Kidney (tissue), 14 donors: ENCODE data around the gene RNF208. TPM values are rescaled to one million over a fixed set of nuclear protein-coding genes. Genes with fewer than 3 reads are reported as not detected.

Experiments used
- DNase-seq, 5 donors: peaks; one replicate each; pipeline ENCODE4 v3.0.0-alpha.2; 2013 to 2020
- FAIRE-seq: peaks from 2 replicates; lab custom pipeline; 2012; peaks lifted over from hg19 to GRCh38; lab: Jason Lieb, UNC
- H3K27ac ChIP-seq, 2 donors: one replicate each; pipeline ENCODE4 v1.7.0; 2013; ENCODE audit warnings: low read depth in 2 of 2, low read length in 2 of 2, inconsistent platforms in 1 of 2
- H3K27me3 ChIP-seq: one replicate; pipeline ENCODE4 v1.7.1; 2013; ENCODE audit warnings: low read length, inconsistent platforms; ENCODE audit not compliant: control insufficient read depth, insufficient read depth
- H3K36me3 ChIP-seq, 3 donors: one replicate each; pipeline versions ENCODE4 v1.7.0 to v1.7.1; 2013; ENCODE audit warnings: low read length in 3 of 3, control low read depth in 1 of 3, inconsistent platforms in 1 of 3; ENCODE audit not compliant: insufficient read depth in 3 of 3, control insufficient read depth in 2 of 3
- H3K4me1 ChIP-seq, 3 donors: one replicate each; pipeline versions ENCODE4 v1.7.0 to v1.7.1; 2013; ENCODE audit warnings: low read length in 3 of 3, inconsistent platforms in 1 of 3, low read depth in 1 of 3; ENCODE audit not compliant: control insufficient read depth in 2 of 3, insufficient read depth in 2 of 3
- H3K4me3 ChIP-seq, 3 donors: one replicate each; pipeline versions ENCODE4 v1.7.0 to v1.8.1; 2013; ENCODE audit warnings: low read length in 3 of 3, control low read depth in 1 of 3, inconsistent platforms in 1 of 3
- H3K9ac ChIP-seq, 3 donors: one replicate each; pipeline versions ENCODE4 v1.7.0 to v1.7.1; 2013; ENCODE audit warnings: low read length in 3 of 3, control low read depth in 1 of 3, inconsistent platforms in 1 of 3
- H3K9me3 ChIP-seq, 3 donors: one replicate each; pipeline versions ENCODE4 v1.7.0 to v1.7.1; 2013; ENCODE audit warnings: low read length in 3 of 3, control low read depth in 1 of 3, inconsistent platforms in 1 of 3; ENCODE audit not compliant: control insufficient read depth in 2 of 3, insufficient read depth in 1 of 3
- intact Hi-C: fragments of 100-400 bp; cut with DNase I; formaldehyde crosslinking; loops from one replicate; pipeline ENCODE4 v1.11.1; 2022
- polyA plus RNA-seq: library from polyadenylated mRNA; stranded (reverse); fragments of 350-450 nt; fragmentation: Illumina TruSeq; extraction: RNeasy Lipid Tissue Mini Kit (QIAGEN cat#74804); gene quantifications from one replicate; pipeline ENCODE4 v1.2.3, GENCODE V29; 2014; ENCODE audit warnings: low read depth, low replicate concordance; ENCODE audit not compliant: insufficient read depth
- total RNA-seq: library from RNA; stranded (reverse); fragmentation: NEBNext Ultra II Directional; extraction: Animal tissue kit (Norgen Biotek cat#: 25700); gene quantifications from one replicate; pipeline ENCODE4 v1.2.1, GENCODE V29; 2021
- TF ChIP-seq, protein P1 (sequence below): IDR thresholded peaks from 3 replicates; pipeline ENCODE4 v1.5.1; 2012; ENCODE audit warnings: mild to moderate bottlenecking, moderate library complexity, borderline replicate concordance; ENCODE audit not compliant: insufficient read depth; ENCODE audit errors: extremely low read depth
- donor health status: control.
- donor health status: control.
- donor health status: control.
- donor health status: control.
- donor health status: control.
- donor health status: DM: yes; HTN: yes; CAD: no.
- donor health status: Normal renal cell carcinoma (clear cell type).

RNF208 gene
- total and polyA plus RNA-seq, 2 donors from 2014 or later, result 7.0 to 22.8 TPM

DNA sequence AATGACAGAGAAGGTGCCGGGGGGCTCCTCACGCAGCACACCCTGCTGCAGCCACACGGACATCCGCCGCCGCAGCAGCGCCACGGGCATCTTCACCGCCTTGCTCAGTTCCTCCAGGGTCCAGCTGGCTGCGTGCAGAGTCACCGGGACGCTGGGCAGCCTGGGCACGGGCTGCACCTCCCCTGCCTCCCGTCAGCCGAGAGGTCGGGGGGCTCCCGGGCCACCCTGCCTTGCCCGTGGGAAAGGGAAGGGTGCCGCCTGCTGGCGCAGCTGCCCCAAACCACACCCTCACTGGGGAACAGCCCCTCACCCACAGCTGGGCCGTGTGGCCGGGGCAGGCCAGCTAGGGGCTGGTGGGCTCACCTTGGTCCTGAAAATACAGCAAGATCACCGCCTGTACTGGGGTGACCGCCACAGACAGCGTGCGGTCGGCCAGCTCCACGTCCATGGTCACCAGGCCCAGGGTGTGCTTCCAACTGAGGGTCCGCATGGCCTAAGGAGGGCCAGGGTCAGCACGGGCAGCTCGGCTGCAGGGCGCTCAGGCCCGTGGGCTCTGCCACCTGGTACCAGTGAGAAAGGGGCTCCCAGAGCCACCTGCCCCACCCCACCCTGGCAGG, 46.6 kb downstream of the RNF208 start:
- H3K9ac ChIP-seq, result no peak overlapping the region
- no peak overlapping the region for H3K27ac ChIP-seq
- peaks cover 0 to 2% (median 0%) of the 10 kb centered on the region in 3 donors for H3K36me3 ChIP-seq
- no peak for DNase-seq
- FAIRE-seq, result no peak
- H3K4me1 ChIP-seq, result peaks cover 0 to 2% (median 0%) of the 10 kb centered on the region in 3 donors
- intact Hi-C loops, result no loop called here
- no peak overlapping the region for H3K4me3 ChIP-seq
- TF ChIP-seq, protein P1, sequence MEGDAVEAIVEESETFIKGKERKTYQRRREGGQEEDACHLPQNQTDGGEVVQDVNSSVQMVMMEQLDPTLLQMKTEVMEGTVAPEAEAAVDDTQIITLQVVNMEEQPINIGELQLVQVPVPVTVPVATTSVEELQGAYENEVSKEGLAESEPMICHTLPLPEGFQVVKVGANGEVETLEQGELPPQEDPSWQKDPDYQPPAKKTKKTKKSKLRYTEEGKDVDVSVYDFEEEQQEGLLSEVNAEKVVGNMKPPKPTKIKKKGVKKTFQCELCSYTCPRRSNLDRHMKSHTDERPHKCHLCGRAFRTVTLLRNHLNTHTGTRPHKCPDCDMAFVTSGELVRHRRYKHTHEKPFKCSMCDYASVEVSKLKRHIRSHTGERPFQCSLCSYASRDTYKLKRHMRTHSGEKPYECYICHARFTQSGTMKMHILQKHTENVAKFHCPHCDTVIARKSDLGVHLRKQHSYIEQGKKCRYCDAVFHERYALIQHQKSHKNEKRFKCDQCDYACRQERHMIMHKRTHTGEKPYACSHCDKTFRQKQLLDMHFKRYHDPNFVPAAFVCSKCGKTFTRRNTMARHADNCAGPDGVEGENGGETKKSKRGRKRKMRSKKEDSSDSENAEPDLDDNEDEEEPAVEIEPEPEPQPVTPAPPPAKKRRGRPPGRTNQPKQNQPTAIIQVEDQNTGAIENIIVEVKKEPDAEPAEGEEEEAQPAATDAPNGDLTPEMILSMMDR, result no peak
- no peaks in the 10 kb centered on the region for H3K9me3 ChIP-seq
- H3K27me3 ChIP-seq, result no peaks in the 10 kb centered on the region

DNA sequence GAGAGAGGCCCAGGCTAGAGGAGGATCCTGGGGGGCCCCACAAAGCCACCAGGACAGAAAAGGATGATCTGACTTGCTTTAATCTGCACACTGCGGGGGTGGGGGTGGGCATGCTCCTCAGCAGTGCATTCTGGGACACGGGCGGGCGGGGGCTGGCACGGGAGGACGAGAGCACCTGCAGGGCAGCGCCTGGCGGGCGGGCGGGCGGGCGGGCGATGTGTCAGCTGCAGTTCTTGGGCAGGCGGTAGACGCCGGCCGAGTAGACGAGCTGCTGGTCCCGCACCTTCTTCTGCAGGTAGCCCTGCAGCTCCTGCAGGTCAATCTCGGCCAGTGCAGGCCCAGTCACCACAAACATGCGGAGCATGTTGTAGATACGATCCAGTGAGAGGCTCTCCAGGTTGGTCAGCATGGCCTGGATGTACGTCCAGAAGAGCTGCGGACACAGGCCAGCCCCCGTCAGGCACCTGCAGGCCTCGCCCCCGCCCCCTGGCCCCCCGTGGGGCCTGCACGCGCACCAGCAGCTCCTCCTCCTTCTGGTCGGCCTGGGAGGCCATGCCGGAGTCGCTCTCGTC, 47.2 kb downstream of the RNF208 start:
- TF ChIP-seq, protein P1, result no peak
- intact Hi-C loops, result no loop called here
- Histone ChIP-seq H3K27ac (no peak overlapping the region), H3K9me3 (no peaks in the 10 kb centered on the region), H3K27me3 (no peaks in the 10 kb centered on the region), H3K36me3 (no peaks in the 10 kb centered on the region), H3K4me1 (peaks cover 0 to 2% (median 0%) of the 10 kb centered on the region in 3 donors), H3K9ac (no peak overlapping the region), H3K4me3 (no peak overlapping the region)
- DNase-seq (no peak), FAIRE-seq (no peak)

DNA sequence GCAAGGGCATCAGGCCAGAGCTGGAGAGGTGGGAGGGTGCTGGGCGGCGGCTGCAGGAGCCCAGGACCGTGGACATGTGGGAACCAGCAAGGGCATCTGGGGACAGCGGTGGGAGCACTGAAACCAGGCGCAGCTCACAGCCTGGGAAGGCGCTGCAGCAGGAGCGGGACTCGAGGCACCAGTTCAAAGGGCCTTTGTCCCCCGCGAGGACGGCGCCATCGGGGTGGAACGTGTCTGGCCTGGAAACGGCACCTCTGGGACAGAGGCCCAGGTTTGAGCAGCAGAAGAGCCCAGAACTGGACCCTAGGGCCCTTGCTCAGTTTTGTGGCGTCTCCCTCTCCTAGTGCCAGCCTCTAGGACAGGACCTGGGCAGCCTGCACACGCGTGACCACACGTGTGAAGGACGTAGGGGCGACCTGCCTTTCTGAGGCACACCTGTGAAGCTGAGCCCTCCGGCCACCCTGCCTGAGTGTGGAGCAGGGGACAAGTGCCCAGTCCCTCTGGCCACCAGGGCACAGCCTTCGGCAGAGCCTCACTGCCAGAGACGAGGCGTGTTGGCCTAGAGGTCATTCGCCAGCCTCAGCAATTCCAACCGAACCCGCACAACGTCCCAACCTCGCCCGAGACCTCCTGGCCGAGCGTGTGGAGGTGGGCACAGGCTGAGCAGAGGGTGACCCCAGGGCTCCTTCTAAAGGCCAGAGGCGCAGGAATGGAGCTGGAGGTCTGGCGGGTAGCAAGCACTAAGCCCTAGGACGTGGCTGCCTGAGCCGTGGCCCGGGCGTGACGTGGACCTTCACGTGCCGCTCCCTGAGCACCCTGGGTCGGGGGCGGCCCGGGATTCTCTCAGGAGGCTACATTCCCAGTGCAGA, 48.0 kb downstream of the RNF208 start:
- Histone ChIP-seq H3K4me3 (no peak overlapping the region), H3K9ac (no peak overlapping the region), H3K36me3 (no peaks in the 10 kb centered on the region), H3K27me3 (no peaks in the 10 kb centered on the region), H3K27ac (no peak overlapping the region), H3K9me3 (no peaks in the 10 kb centered on the region), H3K4me1 (peaks cover 0 to 8% (median 0%) of the 10 kb centered on the region in 3 donors)
- TF ChIP-seq, protein P1, result no peak
- intact Hi-C loops, result no loop called here
- DNase-seq, result no peak
- no peak for FAIRE-seq
